ENCODE results near the gene TFR2.

TFR2 gene

DNA sequence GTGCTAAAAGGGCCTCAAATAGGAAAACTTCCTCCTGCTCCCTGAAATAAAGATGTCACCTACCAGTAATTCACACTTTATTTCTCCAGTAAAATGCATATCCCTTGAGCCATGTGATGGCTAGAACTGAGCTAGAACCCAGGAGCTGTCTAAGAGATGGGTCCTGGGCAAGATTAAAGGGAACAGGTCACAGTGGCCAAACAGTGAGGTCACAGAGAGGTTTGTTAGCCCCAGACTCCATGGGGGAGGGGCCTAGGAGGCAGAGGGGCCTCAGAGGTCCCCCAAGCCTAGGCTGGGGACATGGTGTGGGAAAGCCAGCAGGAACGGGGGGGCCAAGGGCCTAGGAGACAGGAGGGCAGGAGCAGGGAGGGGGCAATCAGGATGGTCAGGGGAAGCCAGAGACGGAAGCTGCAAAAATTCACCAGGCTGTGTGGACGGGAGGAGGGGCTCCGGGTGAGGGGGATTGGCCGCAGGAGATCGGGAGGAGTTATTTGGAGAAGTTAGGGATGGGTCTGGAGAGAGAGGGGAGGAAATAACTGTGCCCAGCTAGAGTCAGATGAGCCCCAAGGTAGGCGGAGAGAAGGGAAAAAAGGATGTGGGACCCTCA is 51.9 kb downstream of the TFR2 start:
- H3K4me3 ChIP-seq (ENCODE audit: low read depth, low read length): no peak overlapping the region
- TF ChIP-seq CTCF (IDR thresholded peaks at IDR 0.05; ENCODE audit: control insufficient read depth, extremely low read depth, insufficient read depth): no peak
- no peak for DNase-seq (ENCODE audit: low read depth)

DNA sequence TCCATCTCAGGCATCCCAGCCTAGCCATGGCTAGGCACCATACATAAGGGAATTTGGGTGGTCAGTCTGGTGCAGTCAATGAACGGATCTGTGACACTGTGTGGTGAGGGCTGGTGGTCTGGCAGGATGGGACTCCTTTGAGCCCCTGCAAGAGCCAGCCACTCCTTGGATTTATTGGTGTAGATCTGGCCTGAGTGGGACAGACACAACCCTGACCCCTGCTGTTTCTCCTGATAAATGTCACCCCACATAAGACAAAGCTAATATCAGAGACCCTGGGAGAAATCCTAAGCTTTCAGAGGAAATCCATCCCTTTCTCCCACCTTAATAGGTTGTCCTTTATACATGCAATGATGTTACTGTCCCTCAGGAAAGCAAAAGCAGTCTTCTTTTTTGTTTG is 52.9 kb downstream of the TFR2 start:
- no peak overlapping the region for H3K4me3 ChIP-seq (ENCODE audit: low read depth, low read length)
- no peak for DNase-seq (ENCODE audit: low read depth)
- TF ChIP-seq CTCF (IDR thresholded peaks at IDR 0.05; ENCODE audit: control insufficient read depth, extremely low read depth, insufficient read depth): peak; percentile 32; the same call in 1 of the 2 replicates

DNA sequence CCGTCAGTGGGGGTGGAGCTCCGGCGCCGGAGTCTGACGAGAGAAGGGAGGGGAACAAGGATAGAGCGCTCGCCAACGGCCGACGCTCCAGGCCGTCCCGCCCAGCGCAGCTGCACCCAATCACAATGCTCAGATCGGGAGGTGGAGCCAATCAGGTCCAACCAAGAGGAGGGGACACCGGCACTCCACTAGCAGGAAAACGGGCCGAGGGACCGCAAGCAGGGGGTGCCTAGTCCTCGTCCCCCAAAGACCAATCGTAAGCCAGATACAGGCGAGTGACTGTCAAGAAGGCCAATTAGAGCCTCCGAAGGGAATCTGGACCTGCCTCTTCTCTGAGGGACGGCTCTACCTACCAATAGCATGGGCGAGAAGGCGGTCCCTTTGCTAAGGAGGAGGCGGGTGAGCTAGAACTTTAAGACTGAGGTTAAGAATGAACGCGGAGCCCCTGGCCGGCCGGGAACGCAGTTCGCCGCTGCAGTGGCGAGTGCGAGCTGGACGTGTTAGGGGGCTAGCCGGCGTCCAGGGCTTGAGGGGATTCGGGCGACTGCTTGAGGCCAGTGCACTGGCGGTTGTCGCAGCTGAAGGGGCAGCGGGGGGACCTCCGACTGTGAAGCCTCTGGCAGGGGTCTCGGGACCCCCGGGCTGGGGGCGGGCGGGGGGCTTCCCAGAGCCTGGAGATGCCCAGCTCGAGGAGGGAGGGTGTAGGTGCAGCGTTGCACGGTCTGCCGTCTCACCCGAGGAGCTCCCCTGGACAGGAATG is 54.9 kb downstream of the TFR2 start, which contains the start of gene FBXO24:
Gene FBXO24, plus strand, starts transcription at position 63 of the 760 bp plus-strand sequence. Its CDS starts 298 bp downstream, at position 361.
- H3K4me3 ChIP-seq (ENCODE audit: low read depth, low read length): peak within 1 kb of the TSS; percentile 97
- TF ChIP-seq CTCF (IDR thresholded peaks at IDR 0.05; ENCODE audit: control insufficient read depth, extremely low read depth, insufficient read depth): no peak
- peak; percentile 100 for DNase-seq (ENCODE audit: low read depth)

DNA sequence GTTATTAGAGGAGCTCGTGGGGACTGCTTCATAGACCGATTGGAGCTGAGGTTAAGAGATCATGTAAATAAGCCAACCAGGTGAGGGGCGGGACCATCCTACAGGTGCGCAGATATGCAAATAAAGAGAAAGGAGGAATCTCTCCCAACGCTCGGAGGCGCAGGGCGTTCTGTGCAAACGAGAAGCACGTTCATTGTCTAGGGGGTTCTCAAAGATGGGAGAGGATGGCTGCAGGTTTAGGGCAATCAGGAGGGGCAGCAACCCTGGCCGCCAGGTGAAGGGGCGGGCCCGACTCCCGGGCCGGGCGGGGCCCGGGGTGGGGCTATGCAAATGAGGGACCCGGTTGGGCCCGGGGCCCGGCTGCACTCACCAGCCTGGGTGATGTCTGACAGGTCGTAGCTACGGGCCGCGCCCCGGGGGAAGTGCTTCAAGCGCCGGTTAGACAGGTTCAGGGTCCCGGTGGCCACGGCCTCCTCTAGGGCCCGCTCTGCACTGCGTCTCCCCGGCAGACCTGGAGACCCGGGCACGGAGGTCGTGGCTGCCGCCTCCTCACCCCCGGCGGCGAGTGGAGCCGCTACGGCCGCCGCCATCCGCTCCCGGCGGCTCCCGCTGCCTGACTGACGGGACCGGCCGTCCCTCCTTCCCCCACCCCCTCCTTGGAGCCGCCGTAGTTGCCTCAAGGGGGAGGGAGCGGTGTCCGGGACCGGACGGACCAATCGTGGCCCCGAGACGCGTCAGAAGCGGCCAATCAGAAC is 55.7 kb downstream of the TFR2 start, which contains the start of gene LRCH4:
Gene LRCH4, minus strand, starts transcription at position 619 of the 755 bp plus-strand sequence. Its CDS starts 29 bp downstream, at position 590.
- no peak for TF ChIP-seq CTCF (IDR thresholded peaks at IDR 0.05; ENCODE audit: control insufficient read depth, extremely low read depth, insufficient read depth)
- peak; percentile 47 for DNase-seq (ENCODE audit: low read depth)
- peak within 1 kb of the TSS; percentile 97 for H3K4me3 ChIP-seq (ENCODE audit: low read depth, low read length)

- DNase-seq (ENCODE audit: low read depth): peak; percentile 50
- TF ChIP-seq CTCF (IDR thresholded peaks at IDR 0.05; ENCODE audit: control insufficient read depth, extremely low read depth, insufficient read depth): no peak
- H3K4me3 ChIP-seq (ENCODE audit: low read depth, low read length): peak overlapping the region; percentile 97
These were observed 56.5 kb downstream of the TFR2 start for GRCh38 chr7:100584683-100585510.

DNA sequence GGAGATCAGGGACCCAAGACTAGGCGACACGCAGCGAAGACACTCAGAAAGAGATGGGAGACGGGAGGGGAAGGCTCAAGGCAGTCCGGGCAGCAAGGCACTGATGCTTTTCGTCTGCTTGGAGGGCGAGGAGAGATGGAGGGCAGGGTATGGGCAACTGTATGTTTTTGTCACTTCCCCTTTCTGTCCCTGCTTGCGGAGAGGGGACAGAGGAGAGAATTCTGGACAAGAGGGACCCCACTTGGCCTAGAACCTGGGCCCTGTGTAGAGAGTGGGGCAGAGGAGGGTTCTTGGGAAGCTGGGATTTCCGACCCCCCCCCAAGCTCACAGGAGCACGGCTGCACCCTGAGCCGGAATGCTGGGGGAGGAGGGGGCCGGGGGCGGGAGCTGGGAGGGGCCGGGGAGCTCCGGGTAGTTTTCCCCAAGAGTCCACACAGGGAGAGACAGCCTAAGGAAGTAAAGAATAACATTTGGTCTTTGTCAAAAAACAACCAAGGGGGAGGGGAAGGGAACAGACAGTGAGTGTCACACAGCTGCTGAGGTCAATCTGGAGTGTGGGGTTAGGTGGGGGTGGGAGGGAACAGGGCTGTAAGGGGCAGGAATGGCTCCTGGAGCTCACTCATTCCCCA is 57.2 kb downstream of the TFR2 start:
- no peak for TF ChIP-seq CTCF (IDR thresholded peaks at IDR 0.05; ENCODE audit: control insufficient read depth, extremely low read depth, insufficient read depth)
- no peak for DNase-seq (ENCODE audit: low read depth)

More for the DNA sequence above, 57.2 kb downstream of the TFR2 start:
- H3K4me3 ChIP-seq (ENCODE audit: low read depth, low read length): peak overlapping the region; percentile 97

Data from LNCaP clone FGC (cell line).